Measurements from ENCODE around the gene RNU6-7. TPM values are rescaled to one million over a fixed set of nuclear protein-coding genes. Genes with fewer than 3 reads are reported as not detected.

The RNU6-7 gene
- total RNA-seq, 1 donor from 2014 or later: not detected

DNA sequence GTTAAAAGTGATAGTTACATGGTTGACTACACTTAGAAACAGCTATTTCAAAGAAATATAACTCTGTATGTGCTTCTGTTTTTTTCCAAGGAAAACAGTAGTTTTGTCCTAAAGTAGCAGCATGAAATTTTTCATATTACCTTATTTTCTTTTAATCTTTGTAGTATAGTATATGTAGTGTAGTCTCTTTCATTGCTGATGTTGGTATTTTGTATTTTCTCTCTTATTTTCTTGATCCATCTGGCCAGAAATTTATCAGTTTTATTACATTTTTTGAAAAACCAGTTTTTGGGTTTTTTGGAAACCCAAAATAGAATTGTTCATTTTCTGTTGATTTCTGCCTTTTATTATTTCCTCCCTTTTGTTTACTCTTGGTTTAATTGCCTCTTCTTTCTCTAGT, 7.6 kb downstream of the RNU6-7 start:
- peaks cover 3% of the 10 kb centered on the region for H3K27me3 Mint-ChIP-seq
- H3K27ac Mint-ChIP-seq: no peak overlapping the region
- TF ChIP-seq, protein P1, sequence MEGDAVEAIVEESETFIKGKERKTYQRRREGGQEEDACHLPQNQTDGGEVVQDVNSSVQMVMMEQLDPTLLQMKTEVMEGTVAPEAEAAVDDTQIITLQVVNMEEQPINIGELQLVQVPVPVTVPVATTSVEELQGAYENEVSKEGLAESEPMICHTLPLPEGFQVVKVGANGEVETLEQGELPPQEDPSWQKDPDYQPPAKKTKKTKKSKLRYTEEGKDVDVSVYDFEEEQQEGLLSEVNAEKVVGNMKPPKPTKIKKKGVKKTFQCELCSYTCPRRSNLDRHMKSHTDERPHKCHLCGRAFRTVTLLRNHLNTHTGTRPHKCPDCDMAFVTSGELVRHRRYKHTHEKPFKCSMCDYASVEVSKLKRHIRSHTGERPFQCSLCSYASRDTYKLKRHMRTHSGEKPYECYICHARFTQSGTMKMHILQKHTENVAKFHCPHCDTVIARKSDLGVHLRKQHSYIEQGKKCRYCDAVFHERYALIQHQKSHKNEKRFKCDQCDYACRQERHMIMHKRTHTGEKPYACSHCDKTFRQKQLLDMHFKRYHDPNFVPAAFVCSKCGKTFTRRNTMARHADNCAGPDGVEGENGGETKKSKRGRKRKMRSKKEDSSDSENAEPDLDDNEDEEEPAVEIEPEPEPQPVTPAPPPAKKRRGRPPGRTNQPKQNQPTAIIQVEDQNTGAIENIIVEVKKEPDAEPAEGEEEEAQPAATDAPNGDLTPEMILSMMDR (IDR thresholded peaks at IDR 0.05): no peak
- ChIA-PET CTCF (no interaction called here), POLR2A (no interaction called here)
- no peak overlapping the region for H3K4me3 Mint-ChIP-seq
- H3K36me3 Mint-ChIP-seq (ENCODE audit: low read depth): no peaks in the 10 kb centered on the region
- intact Hi-C loops (cut with micrococcal nuclease): loop anchor here (10.0 kb wide), 1 partner anchor 1335 kb away; the partner anchor contains the start of gene COCH
- H3K4me1 Mint-ChIP-seq: peaks cover 15% of the 10 kb centered on the region
- no peaks in the 10 kb centered on the region for H3K9me3 Mint-ChIP-seq
- no peak for ATAC-seq (ENCODE audit: low read depth)
- no peak for DNase-seq

DNA sequence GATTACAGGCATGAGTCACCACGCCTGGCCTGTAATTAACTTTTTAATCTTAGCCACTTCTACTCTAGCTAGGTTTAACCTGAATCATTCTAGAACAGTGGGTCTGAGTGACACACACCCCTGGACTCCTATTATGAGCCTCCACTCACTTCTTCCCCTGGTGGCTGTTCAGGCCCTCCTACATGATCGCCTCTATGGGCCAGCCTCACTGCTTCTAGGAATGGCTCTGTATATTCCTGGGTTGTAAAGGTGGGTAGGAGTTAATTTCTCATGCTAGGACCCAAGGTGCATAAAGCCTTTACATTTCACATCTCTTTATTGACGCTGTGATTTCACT, 9.2 kb downstream of the RNU6-7 start:
- Mint-ChIP-seq H3K27ac (no peak overlapping the region), H3K27me3 (peaks cover 3% of the 10 kb centered on the region), H3K4me1 (peaks cover 7% of the 10 kb centered on the region), H3K4me3 (no peak overlapping the region), H3K9me3 (no peaks in the 10 kb centered on the region), H3K36me3 (ENCODE audit: low read depth) (no peaks in the 10 kb centered on the region)
- intact Hi-C loops (cut with micrococcal nuclease): no loop called here
- TF ChIP-seq, protein P1 (IDR thresholded peaks at IDR 0.05): no peak
- ATAC-seq (ENCODE audit: low read depth) (no peak), DNase-seq (no peak)
- POLR2A ChIA-PET: interaction anchor here (0.6 kb wide), 1 partner anchor 288 kb away, joined by 6 read pairs; no protein-coding TSS in a partner anchor
- CTCF ChIA-PET: no interaction called here

DNA sequence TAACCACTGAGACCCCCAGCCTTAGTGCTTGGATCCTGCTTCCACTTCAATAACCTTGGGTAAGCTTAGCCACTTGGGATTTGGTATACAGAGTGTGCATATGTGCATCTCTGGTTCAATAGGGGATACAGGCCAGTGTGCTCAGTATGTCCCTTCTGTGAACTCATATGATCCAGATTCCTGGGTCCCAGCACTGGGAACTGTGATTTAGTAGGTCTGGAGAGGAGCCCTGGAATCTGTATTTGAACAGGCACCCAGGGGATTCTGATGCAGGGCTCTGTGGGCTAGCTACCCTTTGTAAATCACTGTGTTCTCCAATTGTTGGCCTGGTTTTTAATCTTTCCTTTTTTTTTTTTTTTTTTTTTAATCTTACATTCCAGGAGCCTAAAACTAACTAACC, 11.0 kb downstream of the RNU6-7 start:
- peaks cover 3% of the 10 kb centered on the region for H3K27me3 Mint-ChIP-seq
- no peak for ATAC-seq (ENCODE audit: low read depth)
- H3K36me3 Mint-ChIP-seq (ENCODE audit: low read depth): no peaks in the 10 kb centered on the region
- intact Hi-C loops (cut with micrococcal nuclease): no loop called here
- ChIA-PET CTCF (no interaction called here), POLR2A (no interaction called here)
- no peaks in the 10 kb centered on the region for H3K4me1 Mint-ChIP-seq
- H3K4me3 Mint-ChIP-seq: no peak overlapping the region
- DNase-seq: no peak
- no peaks in the 10 kb centered on the region for H3K9me3 Mint-ChIP-seq
- H3K27ac Mint-ChIP-seq: no peak overlapping the region
- TF ChIP-seq, protein P1 (IDR thresholded peaks at IDR 0.05): no peak

DNA sequence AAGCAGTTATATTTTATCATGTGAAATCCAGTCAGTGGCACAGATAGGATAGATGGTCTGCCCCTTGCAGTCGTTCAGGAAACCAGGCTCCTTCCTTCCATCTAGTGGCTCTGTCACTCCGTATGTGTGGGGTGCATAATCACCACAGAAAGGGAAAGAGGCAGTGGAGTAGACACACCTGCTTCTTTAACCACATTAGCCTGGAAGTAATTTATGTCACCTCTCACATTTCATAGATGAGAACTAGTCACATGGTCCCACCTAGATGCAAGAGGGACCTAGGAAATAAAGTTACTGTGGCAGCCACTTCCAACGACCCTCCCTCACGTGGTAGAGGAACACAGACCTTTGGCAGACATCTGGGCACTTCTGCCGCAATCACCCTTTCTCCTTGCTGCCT, 15.5 kb downstream of the RNU6-7 start:
- Mint-ChIP-seq H3K27ac (no peak overlapping the region), H3K4me3 (no peak overlapping the region), H3K27me3 (peaks cover 11% of the 10 kb centered on the region), H3K9me3 (no peaks in the 10 kb centered on the region), H3K36me3 (ENCODE audit: low read depth) (no peaks in the 10 kb centered on the region), H3K4me1 (no peaks in the 10 kb centered on the region)
- DNase-seq (no peak), ATAC-seq (ENCODE audit: low read depth) (no peak)
- intact Hi-C loops (cut with micrococcal nuclease): no loop called here
- ChIA-PET POLR2A (no interaction called here), CTCF (no interaction called here)
- TF ChIP-seq, protein P1 (IDR thresholded peaks at IDR 0.05): no peak

DNA sequence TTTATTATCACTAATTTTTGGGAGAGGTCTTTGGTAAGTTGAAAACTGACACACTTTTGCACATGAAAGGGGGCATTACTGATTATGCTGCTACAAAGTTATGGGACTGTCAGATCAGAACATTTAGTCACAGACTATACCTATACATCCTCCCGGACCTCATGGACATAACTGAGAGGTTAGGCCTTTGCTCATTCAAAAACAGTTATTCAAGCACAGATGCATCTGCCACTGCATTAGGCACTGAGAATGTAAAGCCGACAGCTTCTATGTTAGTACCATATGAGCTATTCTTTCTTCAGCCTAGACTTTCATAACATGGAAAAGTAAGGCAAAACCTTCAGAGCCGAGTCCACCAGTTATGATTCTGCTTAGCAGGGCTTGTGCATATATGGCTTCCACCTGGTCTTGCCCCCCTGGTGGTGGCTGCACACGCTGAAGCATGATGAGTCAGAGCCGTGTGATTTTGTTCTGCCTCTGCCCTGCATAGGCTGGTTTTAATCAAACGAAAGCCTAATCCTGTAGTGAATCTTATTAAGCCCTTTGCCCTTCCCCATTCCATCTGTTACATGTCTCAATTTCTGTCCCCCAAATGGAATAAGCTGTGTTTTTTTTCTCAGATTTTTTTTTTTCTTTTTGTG, 23.0 kb downstream of the RNU6-7 start:
- Mint-ChIP-seq H3K4me3 (no peak overlapping the region), H3K36me3 (ENCODE audit: low read depth) (no peaks in the 10 kb centered on the region), H3K27ac (no peak overlapping the region), H3K9me3 (no peaks in the 10 kb centered on the region), H3K27me3 (peaks cover 11% of the 10 kb centered on the region), H3K4me1 (peaks cover 3% of the 10 kb centered on the region)
- intact Hi-C loops (cut with micrococcal nuclease): loop anchor here (2.0 kb wide), 1 partner anchor 18 kb away; no protein-coding TSS in a partner anchor
- TF ChIP-seq, protein P1 (IDR thresholded peaks at IDR 0.05): no peak
- ChIA-PET CTCF (interaction anchor here (1.0 to 1.2 kb wide), 2 partner anchors 28 to 299 kb away, joined by 3 read pairs; no protein-coding TSS in a partner anchor), POLR2A (interaction anchor here (0.6 kb wide), 2 partner anchors 85 to 1482 kb away, joined by 3 to 5 read pairs; no protein-coding TSS in a partner anchor)
- ATAC-seq (ENCODE audit: low read depth): peak; percentile 84
- no peak for DNase-seq
